Lower leg skin (tissue), 3 donors: ENCODE data around the gene CD99.

Source experiments
- POLR2A ChIP-seq, 2 donors: fragments of 450-650 bp; IDR thresholded peaks; one replicate each; pipeline ENCODE4 v1.6.1; 2016 to 2017; ENCODE audit warnings: antibody characterized with exemption in 2 of 2, mild to moderate bottlenecking in 1 of 2, moderate library complexity in 1 of 2
- TF ChIP-seq, protein P1 (sequence below), 3 donors: fragments of 450-650 bp; IDR thresholded peaks; one replicate each; pipeline ENCODE4 v1.5.1; 2016; ENCODE audit warnings: antibody characterized with exemption in 3 of 3, mild to moderate bottlenecking in 3 of 3, moderate library complexity in 2 of 3

DNA sequence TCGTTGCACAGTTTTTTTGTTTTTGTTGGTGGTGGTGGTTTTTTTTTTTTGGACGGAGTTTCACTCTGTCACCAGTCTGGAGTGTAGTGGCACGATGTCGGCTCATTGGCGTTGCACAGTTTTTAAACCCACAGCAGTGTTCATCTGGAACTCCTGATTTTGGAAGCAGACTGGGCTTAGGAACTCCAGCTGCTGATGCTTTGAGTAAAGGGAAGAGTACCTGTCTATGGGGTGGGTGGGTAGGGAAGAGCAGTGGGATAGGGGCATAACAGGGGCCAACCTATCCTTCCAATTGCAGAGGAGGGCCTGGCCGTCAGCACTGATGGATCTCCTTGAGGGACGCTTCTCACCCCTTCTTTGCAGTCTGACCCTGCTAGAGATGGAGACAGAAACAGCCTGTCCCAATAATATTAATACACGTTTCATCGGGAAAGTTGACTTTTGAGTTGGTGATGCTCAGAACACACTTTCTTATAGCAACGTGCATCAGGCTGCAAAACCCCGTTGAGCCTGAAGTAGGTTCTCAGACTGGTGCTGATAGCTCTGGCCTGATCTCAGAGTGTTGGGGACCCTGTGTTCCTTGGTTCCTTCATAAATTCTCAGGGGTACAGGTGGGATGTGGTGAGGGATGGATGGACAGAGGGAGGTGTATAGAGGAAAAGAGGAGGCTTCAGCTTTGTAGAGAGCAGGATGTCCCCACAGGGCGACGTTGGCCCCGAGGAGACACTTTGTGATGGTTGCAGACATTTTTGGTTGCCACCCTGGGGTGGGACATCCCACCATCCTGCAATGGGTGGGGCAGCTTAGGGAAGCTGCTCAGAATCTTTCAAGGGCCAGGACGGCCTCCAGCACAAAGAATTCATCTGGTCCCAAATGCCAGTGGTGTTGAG lies 2.3 kb downstream of the CD99 start:
- TF ChIP-seq, protein P1, sequence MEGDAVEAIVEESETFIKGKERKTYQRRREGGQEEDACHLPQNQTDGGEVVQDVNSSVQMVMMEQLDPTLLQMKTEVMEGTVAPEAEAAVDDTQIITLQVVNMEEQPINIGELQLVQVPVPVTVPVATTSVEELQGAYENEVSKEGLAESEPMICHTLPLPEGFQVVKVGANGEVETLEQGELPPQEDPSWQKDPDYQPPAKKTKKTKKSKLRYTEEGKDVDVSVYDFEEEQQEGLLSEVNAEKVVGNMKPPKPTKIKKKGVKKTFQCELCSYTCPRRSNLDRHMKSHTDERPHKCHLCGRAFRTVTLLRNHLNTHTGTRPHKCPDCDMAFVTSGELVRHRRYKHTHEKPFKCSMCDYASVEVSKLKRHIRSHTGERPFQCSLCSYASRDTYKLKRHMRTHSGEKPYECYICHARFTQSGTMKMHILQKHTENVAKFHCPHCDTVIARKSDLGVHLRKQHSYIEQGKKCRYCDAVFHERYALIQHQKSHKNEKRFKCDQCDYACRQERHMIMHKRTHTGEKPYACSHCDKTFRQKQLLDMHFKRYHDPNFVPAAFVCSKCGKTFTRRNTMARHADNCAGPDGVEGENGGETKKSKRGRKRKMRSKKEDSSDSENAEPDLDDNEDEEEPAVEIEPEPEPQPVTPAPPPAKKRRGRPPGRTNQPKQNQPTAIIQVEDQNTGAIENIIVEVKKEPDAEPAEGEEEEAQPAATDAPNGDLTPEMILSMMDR (IDR thresholded peaks at IDR 0.05): no peak
- no peak for TF ChIP-seq POLR2A (IDR thresholded peaks at IDR 0.05)
